A549 (cell line): ENCODE measurements around the gene SMU1.
"Not testable (repeated sequence)": the region's sequence is repeated elsewhere in the genome, so short reads cannot be mapped to it uniquely, and the experiment has no call there.

Experiments
- BCL3 ChIP-seq: fragments of >200 bp; sonication (Bioruptor Twin); formaldehyde crosslinking; IDR thresholded peaks from 3 replicates; pipeline ENCODE4 v1.6.1; 2016
- CTCF ChIP-seq: fragments of >200 bp; sonication (Bioruptor Twin); formaldehyde crosslinking; IDR thresholded peaks from 3 replicates; pipeline ENCODE4 v1.5.1; 2016
- MAX ChIP-seq: IDR thresholded peaks from 2 replicates; pipeline ENCODE4 v1.6.1; 2012
- NFE2L2 ChIP-seq: fragments of 150-350 bp; conservative IDR thresholded peaks from 2 replicates; pipeline ENCODE4 v1.6.1; 2014; ENCODE audit warnings: low read length
- POLR2A ChIP-seq: IDR thresholded peaks from 2 replicates; pipeline ENCODE4 v1.6.1; 2012; ENCODE audit warnings: mild to moderate bottlenecking, low read length
- RCOR1 ChIP-seq: fragments of 150-350 bp; IDR thresholded peaks from 2 replicates; pipeline ENCODE4 v1.6.1; 2014; ENCODE audit warnings: antibody characterized with exemption, low read length, low read depth

- TF ChIP-seq RCOR1, CTCF, NFE2L2, MAX, POLR2A, BCL3: not testable (repeated sequence)
These were observed 75.8 kb downstream of the SMU1 start for GRCh38 chr9:33000682-33001055.
